ENCODE measurements around the gene RUVBL2. TPM values are rescaled to one million over a fixed set of nuclear protein-coding genes. Genes with fewer than 3 reads are reported as not detected.

Gene RUVBL2
- total RNA-seq, 2 experiments from 2014 or later, result 175 to 176 TPM

- ChIA-PET CTCF (interaction anchor here (1.0 to 1.5 kb wide), 2 partner anchors 10 to 12 kb away, joined by 5 to 9 read pairs; no protein-coding TSS in a partner anchor), POLR2A (no interaction called here)
- TF ChIP-seq CTCF (IDR thresholded peaks at IDR 0.05), result no peak
- Mint-ChIP-seq H3K9me3 (no peaks in the 10 kb centered on the region), H3K36me3 (ENCODE audit: low read depth) (peaks cover 29% of the 10 kb centered on the region), H3K27ac (no peak overlapping the region), H3K4me3 (no peak overlapping the region), H3K4me1 (ENCODE audit: low read depth) (no peaks in the 10 kb centered on the region), H3K27me3 (no peaks in the 10 kb centered on the region)
- ATAC-seq (no peak), DNase-seq (no peak)
- intact Hi-C loops (cut with micrococcal nuclease), result no loop called here
Measured at GRCh38 chr19:49009828-49010227, 16.1 kb downstream of the RUVBL2 start.

- Mint-ChIP-seq H3K9me3 (no peaks in the 10 kb centered on the region), H3K4me1 (ENCODE audit: low read depth) (no peaks in the 10 kb centered on the region), H3K27ac (no peak overlapping the region), H3K27me3 (no peaks in the 10 kb centered on the region), H3K4me3 (no peak overlapping the region), H3K36me3 (ENCODE audit: low read depth) (peaks cover 26% of the 10 kb centered on the region)
- CTCF ChIA-PET, result interaction anchor here (1.0 kb wide), 1 partner anchor 12 kb away, joined by 5 read pairs; no protein-coding TSS in a partner anchor
- TF ChIP-seq CTCF (IDR thresholded peaks at IDR 0.05), result no peak
- ATAC-seq, result no peak
- intact Hi-C loops (cut with micrococcal nuclease), result no loop called here
- POLR2A ChIA-PET, result no interaction called here
- no peak for DNase-seq
Measured at GRCh38 chr19:49010453-49010852, 16.8 kb downstream of the RUVBL2 start.

GRCh38 chr19:49011194-49011593 is 17.5 kb downstream of the RUVBL2 start:
- POLR2A ChIA-PET, result no interaction called here
- intact Hi-C loops (cut with micrococcal nuclease), result no loop called here
- DNase-seq (no peak), ATAC-seq (no peak)
- Mint-ChIP-seq H3K4me1 (ENCODE audit: low read depth) (no peaks in the 10 kb centered on the region), H3K4me3 (no peak overlapping the region), H3K36me3 (ENCODE audit: low read depth) (peaks cover 31% of the 10 kb centered on the region), H3K27me3 (no peaks in the 10 kb centered on the region), H3K9me3 (no peaks in the 10 kb centered on the region), H3K27ac (no peak overlapping the region)
- CTCF ChIA-PET, result no interaction called here
- no peak for TF ChIP-seq CTCF (IDR thresholded peaks at IDR 0.05)

GRCh38 chr19:49014123-49014869 is 20.6 kb downstream of the RUVBL2 start:
- TF ChIP-seq CTCF (IDR thresholded peaks at IDR 0.05), result no peak
- intact Hi-C loops (cut with micrococcal nuclease), result no loop called here
- Mint-ChIP-seq H3K9me3 (no peaks in the 10 kb centered on the region), H3K36me3 (ENCODE audit: low read depth) (peaks cover 26% of the 10 kb centered on the region), H3K27me3 (peaks cover 4% of the 10 kb centered on the region), H3K27ac (no peak overlapping the region), H3K4me1 (ENCODE audit: low read depth) (peaks cover 15% of the 10 kb centered on the region), H3K4me3 (no peak overlapping the region)
- ATAC-seq (no peak), DNase-seq (no peak)
- ChIA-PET CTCF (interaction anchor here (0.9 to 2.3 kb wide), 3 partner anchors 16 to 185 kb away, joined by 4 to 6 read pairs (median 4); partner anchors contain the start of genes GYS1 and RUVBL2), POLR2A (interaction anchor here (1.5 kb wide), 2 partner anchors 8 to 48 kb away, joined by 3 read pairs; no protein-coding TSS in a partner anchor)

GRCh38 chr19:49014870-49015255 is 21.2 kb downstream of the RUVBL2 start:
- TF ChIP-seq CTCF (IDR thresholded peaks at IDR 0.05), result no peak
- Mint-ChIP-seq H3K36me3 (ENCODE audit: low read depth) (peaks cover 26% of the 10 kb centered on the region), H3K4me3 (no peak overlapping the region), H3K9me3 (no peaks in the 10 kb centered on the region), H3K27me3 (peaks cover 7% of the 10 kb centered on the region), H3K27ac (no peak overlapping the region), H3K4me1 (ENCODE audit: low read depth) (peaks cover 16% of the 10 kb centered on the region)
- DNase-seq (no peak), ATAC-seq (no peak)
- ChIA-PET CTCF (no interaction called here), POLR2A (no interaction called here)
- intact Hi-C loops (cut with micrococcal nuclease), result no loop called here

All from activated CD8-positive, alpha-beta T cell treated with anti-CD3 and anti-CD28 coated beads for 36 hours (primary cell).